HG03066 (cell line): ENCODE results near the gene OR10H3.
"Not testable (repeated sequence)": the region's sequence is repeated elsewhere in the genome, so short reads cannot be mapped to it uniquely, and the experiment has no call there.

Source experiments
- ATAC-seq: cut with Tn5 transposase; IDR thresholded peaks from one replicate; pipeline ENCODE4 v1.9.1; 2021; ENCODE audit warnings: low read depth; ENCODE audit not compliant: unreplicated experiment

The OR10H3 gene

GRCh38 chr19:15737722-15738121 lies at the start of gene OR10H3:
Gene OR10H3, plus strand, starts transcription at chr19:15737985. Its CDS starts 3,408 bp downstream, at chr19:15741393.
- ATAC-seq = no peak

- no peak for ATAC-seq
Observed at GRCh38 chr19:15696654-15697194, 41.1 kb upstream of the OR10H3 start.

- no peak for ATAC-seq
Observed at GRCh38 chr19:15701757-15702533, 35.8 kb upstream of the OR10H3 start.

GRCh38 chr19:15702534-15702930 lies 35.3 kb upstream of the OR10H3 start:
- ATAC-seq = no peak

GRCh38 chr19:15714638-15715037 lies 23.1 kb upstream of the OR10H3 start:
- ATAC-seq = no peak

- no peak for ATAC-seq
Observed at GRCh38 chr19:15715642-15716041, 22.1 kb upstream of the OR10H3 start.

GRCh38 chr19:15717809-15718208 lies 20.0 kb upstream of the OR10H3 start:
- ATAC-seq = no peak

GRCh38 chr19:15721268-15721667 lies 16.5 kb upstream of the OR10H3 start:
- ATAC-seq = no peak

GRCh38 chr19:15722956-15723355 lies 14.8 kb upstream of the OR10H3 start:
- no peak for ATAC-seq

- ATAC-seq = no peak
Observed at GRCh38 chr19:15727724-15728123, 10.1 kb upstream of the OR10H3 start, which contains the start of gene OR10H2. Gene OR10H2, plus strand, starts transcription at chr19:15728024. Its CDS starts 20 bp downstream, at chr19:15728044.

- no peak for ATAC-seq
Observed at GRCh38 chr19:15730538-15730937, 7.2 kb upstream of the OR10H3 start.

- ATAC-seq = no peak
Observed at GRCh38 chr19:15732388-15732787, 5.4 kb upstream of the OR10H3 start.

GRCh38 chr19:15733895-15734294 lies 3.9 kb upstream of the OR10H3 start:
- no peak for ATAC-seq

GRCh38 chr19:15740785-15741184 lies 3.0 kb downstream of the OR10H3 start:
- ATAC-seq = no peak

GRCh38 chr19:15748239-15748638 lies 10.5 kb downstream of the OR10H3 start:
- no peak for ATAC-seq

GRCh38 chr19:15758379-15758778 lies 20.6 kb downstream of the OR10H3 start:
- ATAC-seq = no peak

- no peak for ATAC-seq
Observed at GRCh38 chr19:15759962-15760565, 22.3 kb downstream of the OR10H3 start.

- no peak for ATAC-seq
Observed at GRCh38 chr19:15769586-15769985, 31.8 kb downstream of the OR10H3 start.

- ATAC-seq = not testable (repeated sequence)
Observed at GRCh38 chr19:15774159-15774558, 36.4 kb downstream of the OR10H3 start.

- no peak for ATAC-seq
Observed at GRCh38 chr19:15775249-15775648, 37.5 kb downstream of the OR10H3 start.

- ATAC-seq = no peak
Observed at GRCh38 chr19:15776264-15776663, 38.5 kb downstream of the OR10H3 start.
